Vagina (tissue), 2 donors: ENCODE results near the gene SMIM32.

Source experiments
- CTCF ChIP-seq, 3 experiments: fragments of 450-650 bp in 2 of 3; fragments of 200-600 bp in 1 of 3; sonication (generic) in 1 of 3; IDR thresholded peaks; one replicate each; pipeline ENCODE4 v1.5.1; 2017 to 2019; ENCODE audit warnings: antibody characterized with exemption in 3 of 3, mild to moderate bottlenecking in 2 of 3, moderate library complexity in 2 of 3
- POLR2A ChIP-seq, 2 donors: fragments of 450-650 bp; IDR thresholded peaks; one replicate each; pipeline ENCODE4 v1.6.1; 2017; ENCODE audit warnings: antibody characterized with exemption in 2 of 2, mild to moderate bottlenecking in 2 of 2, moderate library complexity in 2 of 2
- POLR2AphosphoS5 ChIP-seq, 2 donors: sonication (generic); formaldehyde crosslinking; IDR thresholded peaks; one replicate each; pipeline ENCODE4 v1.9.0; 2017; ENCODE audit warnings: antibody characterized with exemption in 2 of 2, mild to moderate bottlenecking in 2 of 2, low read depth in 1 of 2; ENCODE audit not compliant: insufficient read depth in 1 of 2

GRCh38 chr5:136240894-136241293, 47.9 kb upstream of the SMIM32 start:
- no peak for TF ChIP-seq CTCF (IDR thresholded peaks at IDR 0.05)
- TF ChIP-seq POLR2AphosphoS5 (IDR thresholded peaks at IDR 0.05; ENCODE audit: insufficient read depth in 1 of 2, low read depth in 1 of 2): no peak
- no peak for TF ChIP-seq POLR2A (IDR thresholded peaks at IDR 0.05)
